Ishikawa (cell line): ENCODE results near the gene AGAP3.

Experiments
- CEBPB ChIP-seq: IDR thresholded peaks from 2 replicates; pipeline ENCODE4 v1.6.1; 2012
- CREB1 ChIP-seq: IDR thresholded peaks from 2 replicates; pipeline ENCODE4 v1.6.1; 2012; ENCODE audit warnings: low read depth
- EGR1 ChIP-seq: IDR thresholded peaks from 2 replicates; pipeline ENCODE4 v1.6.1; 2012
- EP300 ChIP-seq: IDR thresholded peaks from 2 replicates; pipeline ENCODE4 v1.6.1; 2012; ENCODE audit warnings: borderline replicate concordance
- FOXM1 ChIP-seq: IDR thresholded peaks from 2 replicates; pipeline ENCODE4 v1.6.1; 2012; ENCODE audit warnings: low read depth, borderline replicate concordance
- NFIC ChIP-seq: IDR thresholded peaks from 2 replicates; pipeline ENCODE4 v1.6.1; 2012
- RAD21 ChIP-seq: IDR thresholded peaks from 2 replicates; pipeline ENCODE4 v1.6.1; 2012; ENCODE audit warnings: low read depth
- REST ChIP-seq: IDR thresholded peaks from 2 replicates; pipeline ENCODE4 v1.6.1; 2012; ENCODE audit warnings: low read depth, mild to moderate bottlenecking
- TAF1 ChIP-seq: IDR thresholded peaks from 2 replicates; pipeline ENCODE4 v1.6.1; 2012; ENCODE audit warnings: low read depth, mild to moderate bottlenecking
- TCF12 ChIP-seq: IDR thresholded peaks from 2 replicates; pipeline ENCODE4 v1.6.1; 2012; ENCODE audit warnings: low read depth
- TEAD4 ChIP-seq: IDR thresholded peaks from 2 replicates; pipeline ENCODE4 v1.6.1; 2012
- USF1 ChIP-seq: IDR thresholded peaks from 2 replicates; pipeline ENCODE4 v1.6.1; 2012
- YY1 ChIP-seq: IDR thresholded peaks from 2 replicates; pipeline ENCODE4 v1.6.1; 2012; ENCODE audit warnings: low read depth
- ZBTB7A ChIP-seq: IDR thresholded peaks from 2 replicates; pipeline ENCODE4 v1.6.1; 2012; ENCODE audit warnings: low read depth
- TF ChIP-seq, protein P1 (sequence below): IDR thresholded peaks from 2 replicates; pipeline ENCODE4 v1.6.1; 2012

Gene AGAP3

DNA sequence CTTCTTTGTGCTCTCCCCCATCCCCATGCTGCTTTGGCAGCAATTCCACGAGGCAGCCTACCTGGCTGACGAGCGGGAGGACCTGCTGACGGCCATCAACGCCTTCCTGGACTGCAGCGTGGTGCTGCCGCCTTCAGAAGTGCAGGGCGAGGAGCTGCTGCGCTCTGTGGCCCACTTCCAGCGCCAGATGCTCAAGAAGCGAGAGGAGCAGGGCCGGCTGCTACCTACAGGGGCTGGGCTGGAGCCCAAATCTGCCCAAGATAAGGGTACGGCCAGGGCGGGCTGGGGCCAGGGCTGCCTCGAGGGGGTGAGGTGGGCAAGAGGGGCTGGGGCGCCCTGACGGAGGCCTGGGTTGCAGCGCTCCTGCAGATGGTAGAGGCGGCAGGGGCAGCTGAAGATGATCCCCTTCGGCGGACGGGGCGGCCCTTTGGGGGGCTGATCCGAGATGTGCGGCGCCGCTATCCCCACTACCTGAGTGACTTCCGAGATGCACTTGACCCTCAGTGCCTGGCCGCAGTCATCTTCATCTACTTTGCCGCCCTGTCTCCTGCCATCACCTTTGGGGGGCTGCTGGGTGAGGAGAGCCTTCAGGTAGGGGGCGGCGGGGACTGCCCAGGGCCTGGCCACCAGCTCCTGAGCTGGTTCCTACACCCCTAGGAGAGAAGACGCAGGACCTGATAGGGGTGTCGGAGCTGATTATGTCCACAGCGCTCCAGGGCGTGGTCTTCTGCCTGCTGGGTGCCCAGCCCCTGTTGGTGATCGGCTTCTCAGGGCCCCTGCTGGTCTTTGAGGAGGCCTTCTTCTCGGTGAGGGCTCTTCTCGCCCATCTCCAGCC lies 15.0 kb upstream of the AGAP3 start:
- TF ChIP-seq RAD21 (no peak), YY1 (no peak), CEBPB (no peak), CREB1 (no peak), EGR1 (no peak), EP300 (no peak), ZBTB7A (no peak), REST (no peak)

GRCh38 chr7:151073990-151074389 lies 12.3 kb upstream of the AGAP3 start:
- TF ChIP-seq EGR1 (no peak), ZBTB7A (no peak), CEBPB (no peak), FOXM1 (no peak), CREB1 (no peak), TAF1 (no peak), NFIC (no peak), TEAD4 (no peak), REST (no peak), USF1 (no peak), RAD21 (no peak), EP300 (no peak)
- TF ChIP-seq, protein P1, sequence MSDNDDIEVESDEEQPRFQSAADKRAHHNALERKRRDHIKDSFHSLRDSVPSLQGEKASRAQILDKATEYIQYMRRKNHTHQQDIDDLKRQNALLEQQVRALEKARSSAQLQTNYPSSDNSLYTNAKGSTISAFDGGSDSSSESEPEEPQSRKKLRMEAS, result no peak

DNA sequence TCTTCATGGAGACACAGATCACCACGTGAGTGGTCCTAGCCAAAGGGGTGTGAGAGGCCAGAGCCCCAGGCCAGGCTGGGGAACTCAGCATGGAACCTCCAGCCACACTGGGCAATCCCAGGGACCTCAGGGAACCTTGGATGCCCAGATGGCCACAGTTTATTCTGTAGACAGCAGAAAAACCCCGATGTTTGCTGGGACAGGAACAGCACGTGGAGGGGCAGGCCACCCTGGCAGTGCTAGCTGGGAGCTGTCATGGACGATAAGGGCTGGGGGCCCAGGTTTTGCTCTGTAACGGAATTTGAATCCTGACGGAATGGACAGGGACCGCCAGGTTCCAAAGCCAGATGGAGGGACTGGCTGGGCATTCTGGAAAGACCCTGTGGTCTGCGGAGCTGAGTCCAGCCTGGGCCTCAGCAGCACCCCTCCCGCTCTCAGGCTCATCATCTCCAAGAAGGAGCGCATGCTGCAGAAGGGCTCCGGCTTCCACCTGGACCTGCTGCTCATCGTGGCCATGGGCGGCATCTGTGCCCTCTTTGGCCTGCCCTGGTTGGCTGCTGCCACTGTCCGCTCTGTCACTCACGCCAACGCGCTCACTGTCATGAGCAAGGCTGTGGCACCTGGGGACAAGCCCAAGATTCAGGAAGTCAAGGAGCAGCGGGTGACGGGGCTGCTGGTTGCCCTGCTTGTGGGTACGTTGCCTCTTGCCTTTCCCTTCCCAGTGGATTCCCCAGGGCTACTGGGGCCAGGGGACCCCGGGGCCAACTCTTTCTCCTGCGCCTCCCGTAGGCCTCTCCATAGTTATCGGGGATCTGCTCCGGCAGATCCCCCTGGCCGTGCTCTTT lies 11.2 kb upstream of the AGAP3 start:
- TF ChIP-seq ZBTB7A (no peak), USF1 (no peak), REST (no peak), TAF1 (no peak), NFIC (no peak), EGR1 (no peak), FOXM1 (no peak), CEBPB (no peak), CREB1 (no peak), TEAD4 (no peak), EP300 (no peak), RAD21 (no peak), YY1 (no peak), TCF12 (no peak)
- TF ChIP-seq, protein P1, result no peak

DNA sequence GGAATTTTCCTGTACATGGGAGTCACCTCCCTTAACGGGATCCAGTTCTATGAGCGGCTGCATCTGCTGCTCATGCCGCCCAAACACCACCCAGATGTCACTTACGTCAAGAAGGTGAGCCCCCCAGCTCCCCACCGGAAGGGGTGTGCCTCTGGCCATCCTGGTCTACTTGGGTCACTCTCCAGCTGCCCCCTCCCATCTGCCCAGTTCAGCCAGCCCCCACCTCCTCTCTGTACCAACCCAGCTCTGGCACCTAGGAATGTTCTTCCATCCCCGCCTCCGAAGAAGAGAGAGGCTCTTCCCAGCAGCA lies 10.7 kb upstream of the AGAP3 start:
- TF ChIP-seq ZBTB7A, result no peak
- TF ChIP-seq TEAD4, result no peak
- TF ChIP-seq FOXM1, result no peak
- TF ChIP-seq, protein P1, result no peak
- no peak for TF ChIP-seq EP300
- no peak for TF ChIP-seq CREB1
- no peak for TF ChIP-seq USF1
- TF ChIP-seq TAF1, result no peak
- TF ChIP-seq RAD21, result no peak
- no peak for TF ChIP-seq CEBPB
- no peak for TF ChIP-seq REST
- no peak for TF ChIP-seq YY1
- no peak for TF ChIP-seq TCF12
